Aorta (tissue), 5 donors: ENCODE measurements around the gene AUTS2. TPM values are rescaled to one million over a fixed set of nuclear protein-coding genes. Genes with fewer than 3 reads are reported as not detected.

Experiments
- ATAC-seq: fragments of 200-7000 bp; cut with Tn5 transposase; one replicate; pipeline ENCODE4 v1.9.1; 2022; ENCODE audit warnings: moderate library complexity; ENCODE audit not compliant: low FRiP score
- DNase-seq, 2 donors: peaks; one replicate each; pipeline ENCODE4 v3.0.0-alpha.2; 2020
- H3K27ac ChIP-seq, 2 donors: one replicate each; pipeline ENCODE4 v1.5.1; 2013; ENCODE audit warnings: low read length in 2 of 2, mild to moderate bottlenecking in 2 of 2, moderate library complexity in 2 of 2, control low read depth in 1 of 2, inconsistent platforms in 1 of 2, low read depth in 1 of 2
- H3K27me3 ChIP-seq, 2 donors: one replicate each; pipeline ENCODE4 v1.6.1; 2013; ENCODE audit warnings: control low read depth in 1 of 2, low read length in 1 of 2, mild to moderate bottlenecking in 1 of 2, moderate library complexity in 1 of 2; ENCODE audit not compliant: insufficient read depth in 2 of 2, control insufficient read depth in 1 of 2
- H3K36me3 ChIP-seq, 2 donors: one replicate each; pipeline ENCODE4 v1.6.1; 2013; ENCODE audit warnings: control low read depth in 1 of 2, low read length in 1 of 2, mild to moderate bottlenecking in 1 of 2; ENCODE audit not compliant: insufficient read depth in 2 of 2, control insufficient read depth in 1 of 2
- H3K4me1 ChIP-seq, 2 donors: one replicate each; pipeline ENCODE4 v1.6.1; 2013; ENCODE audit warnings: low read length in 2 of 2, control low read depth in 1 of 2, mild to moderate bottlenecking in 1 of 2, moderate library complexity in 1 of 2; ENCODE audit not compliant: insufficient read depth in 2 of 2, control insufficient read depth in 1 of 2
- H3K4me3 ChIP-seq, 2 donors: one replicate each; pipeline ENCODE4 v1.5.1; 2013; ENCODE audit warnings: low read length in 2 of 2, control low read depth in 1 of 2, mild to moderate bottlenecking in 1 of 2
- H3K9me3 ChIP-seq: one replicate; pipeline ENCODE4 v1.6.1; 2013; ENCODE audit warnings: mild to moderate bottlenecking, low read length; ENCODE audit not compliant: control insufficient read depth
- WGBS, 2 donors: extraction: QIAGEN DNeasy Blood & Tissue Kit; methylation state at CpG; one replicate each; pipeline ENCODE4 v1.1.7; 2013; 5-methylcytosine and 5-hydroxymethylcytosine counted together
- intact Hi-C, 2 donors: fragments of 100-400 bp; cut with DNase I; formaldehyde crosslinking; loops; one replicate each; pipeline versions ENCODE4 v1.14.2 to v1.15.0; 2022
- polyA plus RNA-seq, 2 donors: library from polyadenylated mRNA; stranded (reverse); fragments of 200-250 nt; gene quantifications; one replicate each; pipeline ENCODE4 v1.2.3, GENCODE V29; 2013
- total RNA-seq, 2 donors: library from RNA; stranded (reverse); fragmentation: NEBNext Ultra II Directional; extraction: Animal tissue kit (Norgen Biotek cat#: 25700); gene quantifications; one replicate each; pipeline ENCODE4 v1.2.1, GENCODE V29; 2021
- donor health status: healthy with polysubstance abuse.
- donor health status: Bipolar disorder and iron deficiency.
- donor health status: DM: no; HTN: no; CAD: no.
- donor health status: DM: no; HTN: no; CAD: no.
- donor health status: DM: yes; HTN: yes; CAD: no.

Gene AUTS2
- total and polyA plus RNA-seq, 4 donors: 3.9 to 102 (median 57.0) TPM

- Histone ChIP-seq H3K27ac (no peak overlapping the region), H3K27me3 (no peaks in the 10 kb centered on the region), H3K4me1 (peaks cover 0 to 3% of the 10 kb centered on the region in 2 donors), H3K9me3 (no peaks in the 10 kb centered on the region), H3K36me3 (no peaks in the 10 kb centered on the region), H3K4me3 (no peak overlapping the region)
- DNase-seq (no peak), ATAC-seq (no peak)
- WGBS, 2 donors: 86 to 97% methylated on average over 4 of the region's 4 CpGs
- intact Hi-C loops: loop anchor here (2.0 to 5.0 kb wide), 2 partner anchors 116 to 653 kb away; no protein-coding TSS in a partner anchor
Observed at GRCh38 chr7:70044525-70044924, 446.2 kb downstream of the AUTS2 start.

DNA sequence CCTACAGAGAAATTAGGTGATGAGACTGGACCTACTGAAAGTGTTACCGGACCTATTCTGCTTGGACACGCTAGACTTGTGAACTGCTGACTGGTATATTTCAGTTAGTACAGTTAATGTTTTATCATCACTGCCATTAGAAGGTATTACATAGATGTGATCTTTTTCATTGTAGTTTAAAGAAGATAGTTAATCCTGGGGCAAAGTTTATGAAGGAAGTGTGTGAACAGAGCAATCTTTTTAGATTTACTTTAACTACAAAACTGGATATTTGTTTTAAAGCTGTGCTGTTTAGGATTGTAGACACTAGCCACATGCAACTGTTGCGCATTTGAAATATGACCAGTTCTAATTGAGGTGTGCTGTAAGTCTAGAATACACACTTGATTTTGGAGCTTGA is 446.7 kb downstream of the AUTS2 start:
- Histone ChIP-seq H3K27me3 (no peaks in the 10 kb centered on the region), H3K27ac (no peak overlapping the region), H3K9me3 (no peaks in the 10 kb centered on the region), H3K4me1 (peaks cover 0 to 3% of the 10 kb centered on the region in 2 donors), H3K4me3 (no peak overlapping the region), H3K36me3 (no peaks in the 10 kb centered on the region)
- ATAC-seq (no peak), DNase-seq (no peak)
- 95 to 99% methylated on average over 3 of the region's 3 CpGs for WGBS, 2 donors
- intact Hi-C loops: loop anchor here (2.0 to 5.0 kb wide), 2 partner anchors 116 to 652 kb away; no protein-coding TSS in a partner anchor

GRCh38 chr7:70047384-70047783 is 449.1 kb downstream of the AUTS2 start:
- Histone ChIP-seq H3K27ac (no peak overlapping the region), H3K4me1 (peaks cover 0 to 3% of the 10 kb centered on the region in 2 donors), H3K4me3 (no peak overlapping the region), H3K36me3 (no peaks in the 10 kb centered on the region), H3K9me3 (no peaks in the 10 kb centered on the region), H3K27me3 (no peaks in the 10 kb centered on the region)
- WGBS, 2 donors: 88 to 90% methylated on average over 1 of the region's 1 CpG
- no peak for DNase-seq
- ATAC-seq: no peak
- intact Hi-C loops: no loop called here

- no peak for DNase-seq
- intact Hi-C loops: no loop called here
- 78 to 82% methylated on average over 3 of the region's 3 CpGs for WGBS, 2 donors
- Histone ChIP-seq H3K9me3 (no peaks in the 10 kb centered on the region), H3K36me3 (no peaks in the 10 kb centered on the region), H3K4me3 (no peak overlapping the region), H3K4me1 (no peaks in the 10 kb centered on the region), H3K27ac (no peak overlapping the region), H3K27me3 (no peaks in the 10 kb centered on the region)
- ATAC-seq: no peak
Observed at GRCh38 chr7:70047891-70048448, 449.7 kb downstream of the AUTS2 start.

DNA sequence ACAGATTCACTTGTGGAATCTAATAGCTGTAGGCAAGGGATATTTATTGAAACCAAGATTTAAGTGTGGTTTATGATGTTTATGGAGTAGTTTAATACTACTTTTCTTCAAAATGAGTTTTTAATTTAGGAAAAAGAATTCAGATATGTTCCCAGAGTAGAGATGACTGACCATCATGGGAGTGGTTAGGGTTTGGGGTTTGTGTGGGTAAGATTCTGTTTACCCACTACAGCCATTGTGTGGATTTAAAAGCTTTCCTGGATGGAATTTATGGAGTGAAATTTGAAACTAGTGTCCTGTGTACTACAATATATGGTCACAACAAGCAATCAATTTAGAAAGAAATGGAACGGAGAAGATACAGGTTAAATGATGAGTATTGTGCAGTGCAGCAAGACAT is 453.5 kb downstream of the AUTS2 start:
- H3K36me3 ChIP-seq: no peaks in the 10 kb centered on the region
- no peaks in the 10 kb centered on the region for H3K9me3 ChIP-seq
- peaks cover 1 to 2% of the 10 kb centered on the region in 2 donors for H3K4me1 ChIP-seq
- 97 to 100% methylated on average over 1 of the region's 1 CpG for whole genome bisulfite sequencing, 2 donors
- intact Hi-C loops: no loop called here
- ATAC-seq: no peak
- no peaks in the 10 kb centered on the region for H3K27me3 ChIP-seq
- no peak overlapping the region for H3K27ac ChIP-seq
- DNase-seq: no peak
- H3K4me3 ChIP-seq: no peak overlapping the region

DNA sequence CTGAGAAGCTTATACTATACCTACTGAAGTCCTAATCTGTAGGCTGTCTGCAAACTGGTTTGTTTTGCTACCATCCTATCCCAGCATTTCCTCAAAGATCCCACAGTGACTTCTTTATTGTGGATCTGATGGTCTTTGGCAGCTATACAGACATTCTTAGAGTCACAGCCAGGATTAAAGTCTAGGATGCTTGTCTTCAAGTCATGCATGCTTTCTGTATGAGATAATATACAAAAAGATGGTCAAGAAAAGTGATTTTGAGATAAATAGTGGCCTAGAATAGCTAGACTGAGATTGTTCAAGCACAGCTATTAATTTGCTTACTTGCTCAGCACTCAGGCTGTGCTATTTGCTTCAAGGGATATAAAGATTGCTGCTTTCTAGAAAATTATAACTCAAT is 454.4 kb downstream of the AUTS2 start:
- Histone ChIP-seq H3K9me3 (no peaks in the 10 kb centered on the region), H3K27ac (no peak overlapping the region), H3K27me3 (no peaks in the 10 kb centered on the region), H3K4me3 (no peak overlapping the region), H3K4me1 (peaks cover 1 to 2% of the 10 kb centered on the region in 2 donors), H3K36me3 (no peaks in the 10 kb centered on the region)
- intact Hi-C loops: no loop called here
- DNase-seq (no peak), ATAC-seq (no peak)

DNA sequence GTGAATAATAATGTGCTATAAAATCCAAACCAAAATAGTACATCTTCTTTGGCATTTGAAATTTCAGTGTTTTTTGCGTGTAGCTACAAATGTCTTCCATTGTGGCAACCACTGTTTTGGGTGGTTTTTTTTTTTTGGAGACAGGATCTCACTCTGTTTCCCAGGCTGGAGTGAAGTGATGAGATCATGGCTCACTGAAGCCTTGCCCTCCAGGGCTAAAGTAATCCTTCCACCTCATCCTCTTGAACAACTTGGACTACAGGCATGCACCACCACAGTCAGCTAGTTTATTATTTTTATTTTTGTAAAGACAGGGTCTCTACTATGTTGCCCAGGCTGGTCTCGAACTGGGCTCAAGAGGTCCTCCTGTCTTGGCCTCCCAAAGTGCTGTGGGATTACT is 455.1 kb downstream of the AUTS2 start:
- 94 to 100% methylated on average over 2 of the region's 2 CpGs for WGBS, 2 donors
- Histone ChIP-seq H3K36me3 (no peaks in the 10 kb centered on the region), H3K4me3 (no peak overlapping the region), H3K27ac (no peak overlapping the region), H3K27me3 (no peaks in the 10 kb centered on the region), H3K4me1 (peaks cover 1 to 2% of the 10 kb centered on the region in 2 donors), H3K9me3 (no peaks in the 10 kb centered on the region)
- ATAC-seq (no peak), DNase-seq (no peak)
- intact Hi-C loops: no loop called here

DNA sequence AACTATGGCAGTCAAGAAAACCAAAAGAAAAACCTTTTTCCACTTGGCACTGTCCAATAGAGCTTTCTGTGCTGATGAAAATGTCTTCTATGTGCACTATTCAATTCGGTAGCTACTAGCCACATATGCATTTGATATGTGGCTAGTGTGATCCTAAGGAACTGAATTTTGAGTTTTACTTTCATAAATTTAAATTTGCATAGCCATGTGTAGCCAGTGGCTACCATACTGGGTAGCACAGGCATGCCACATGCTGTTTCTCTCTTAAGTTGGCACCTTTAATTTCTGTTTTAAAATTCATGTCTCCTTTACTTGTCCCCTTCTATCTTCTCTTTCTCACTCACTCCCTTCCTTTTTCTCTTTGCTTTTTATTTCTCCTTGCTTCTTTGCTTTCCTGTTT is 455.7 kb downstream of the AUTS2 start:
- DNase-seq: no peak

DNA sequence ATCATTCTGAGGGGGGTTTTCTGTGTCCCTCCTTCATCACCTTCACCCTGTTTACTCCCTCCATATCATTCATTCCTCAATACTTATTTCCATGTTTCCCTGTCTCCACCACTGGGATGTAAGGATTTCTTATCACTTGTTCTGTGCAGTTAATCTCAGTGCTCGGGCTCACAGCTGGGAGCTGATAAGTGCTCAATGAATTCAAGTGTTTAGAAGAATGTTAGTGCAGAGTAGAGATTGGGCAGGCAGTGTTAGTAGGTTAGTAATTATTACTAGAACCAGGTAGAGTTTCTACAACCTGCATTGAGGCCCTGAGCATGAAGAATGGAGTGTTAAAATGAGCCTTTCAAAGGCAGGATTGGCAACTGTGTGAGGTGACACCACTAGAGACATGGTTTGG is 458.1 kb downstream of the AUTS2 start:
- 67 to 82% methylated on average over 1 of the region's 1 CpG for WGBS, 2 donors
- Histone ChIP-seq H3K27me3 (no peaks in the 10 kb centered on the region), H3K36me3 (no peaks in the 10 kb centered on the region), H3K4me3 (no peak overlapping the region), H3K27ac (no peak overlapping the region), H3K4me1 (peaks cover 1 to 2% of the 10 kb centered on the region in 2 donors), H3K9me3 (no peaks in the 10 kb centered on the region)
- DNase-seq (no peak), ATAC-seq (no peak)
- intact Hi-C loops: no loop called here

More for the DNA sequence above, 455.7 kb downstream of the AUTS2 start:
- Histone ChIP-seq H3K9me3 (no peaks in the 10 kb centered on the region), H3K27ac (no peak overlapping the region), H3K4me3 (no peak overlapping the region), H3K36me3 (no peaks in the 10 kb centered on the region), H3K4me1 (peaks cover 1 to 2% of the 10 kb centered on the region in 2 donors), H3K27me3 (no peaks in the 10 kb centered on the region)
- intact Hi-C loops: no loop called here
- 90 to 93% methylated on average over 1 of the region's 1 CpG for WGBS, 2 donors
- no peak for ATAC-seq
